Thyroid gland (tissue), 4 donors: ENCODE results near the gene TMEM258. TPM values are rescaled to one million over a fixed set of nuclear protein-coding genes. Genes with fewer than 3 reads are reported as not detected.

Source experiments
- DNase-seq, 2 donors: peaks; one replicate each; pipeline ENCODE4 v3.0.0-alpha.2; 2019
- H3K27ac ChIP-seq, 3 donors: fragments of 200-600 bp; sonication (generic); 1 replicate in 2 of 3; 2 replicates in 1 of 3; pipeline ENCODE4 v1.5.1; 2016 to 2019; ENCODE audit warnings: mild to moderate bottlenecking in 1 of 3, moderate library complexity in 1 of 3
- H3K27me3 ChIP-seq: fragments of 200-600 bp; sonication (generic); one replicate; pipeline ENCODE4 v1.5.1; 2019
- H3K36me3 ChIP-seq, 2 donors: fragments of 200-600 bp; sonication (generic); one replicate each; pipeline ENCODE4 v1.5.1; 2016 to 2019
- H3K4me1 ChIP-seq, 2 donors: fragments of 200-600 bp; sonication (generic); one replicate each; pipeline ENCODE4 v1.5.1; 2017 to 2019
- H3K4me3 ChIP-seq, 3 donors: fragments of 200-600 bp; sonication (generic); replicated peaks in 1 of 3; 1 replicate in 2 of 3; 2 replicates in 1 of 3; pipeline ENCODE4 v1.5.1; 2016; ENCODE audit warnings: mild to moderate bottlenecking in 1 of 3
- H3K9me3 ChIP-seq: fragments of 200-600 bp; sonication (generic); one replicate; pipeline ENCODE4 v1.5.1; 2017
- CTCF ChIP-seq, 6 experiments: fragments of 200-600 bp in 3 of 6; fragments of 450-650 bp in 3 of 6; sonication (generic) in 3 of 6; IDR thresholded peaks; one replicate each; pipeline ENCODE4 v1.5.1; 2016 to 2019; ENCODE audit warnings: antibody characterized with exemption in 6 of 6, mild to moderate bottlenecking in 2 of 6, inconsistent platforms in 1 of 6, moderate library complexity in 1 of 6
- POLR2A ChIP-seq, 2 donors: fragments of 450-650 bp; IDR thresholded peaks; one replicate each; pipeline ENCODE4 v1.6.1; 2017; ENCODE audit warnings: antibody characterized with exemption in 2 of 2, mild to moderate bottlenecking in 2 of 2, moderate library complexity in 1 of 2
- WGBS, 2 donors: methylation state at CpG; one replicate each; pipeline ENCODE4 v1.1.5; 2017; 5-methylcytosine and 5-hydroxymethylcytosine counted together
- intact Hi-C: fragments of 100-400 bp; cut with DNase I; formaldehyde crosslinking; loops from one replicate; pipeline ENCODE4 v1.15.1; 2023
- total RNA-seq, 4 donors: library from RNA; depleted of rRNA; stranded (reverse); fragments of >200 nt; gene quantifications; one replicate each; pipeline ENCODE4 v1.2.3, GENCODE V29; 2016

The TMEM258 gene
- total RNA-seq, 4 donors from 2014 or later = 28.0 to 57.9 (median 48.1) TPM

DNA sequence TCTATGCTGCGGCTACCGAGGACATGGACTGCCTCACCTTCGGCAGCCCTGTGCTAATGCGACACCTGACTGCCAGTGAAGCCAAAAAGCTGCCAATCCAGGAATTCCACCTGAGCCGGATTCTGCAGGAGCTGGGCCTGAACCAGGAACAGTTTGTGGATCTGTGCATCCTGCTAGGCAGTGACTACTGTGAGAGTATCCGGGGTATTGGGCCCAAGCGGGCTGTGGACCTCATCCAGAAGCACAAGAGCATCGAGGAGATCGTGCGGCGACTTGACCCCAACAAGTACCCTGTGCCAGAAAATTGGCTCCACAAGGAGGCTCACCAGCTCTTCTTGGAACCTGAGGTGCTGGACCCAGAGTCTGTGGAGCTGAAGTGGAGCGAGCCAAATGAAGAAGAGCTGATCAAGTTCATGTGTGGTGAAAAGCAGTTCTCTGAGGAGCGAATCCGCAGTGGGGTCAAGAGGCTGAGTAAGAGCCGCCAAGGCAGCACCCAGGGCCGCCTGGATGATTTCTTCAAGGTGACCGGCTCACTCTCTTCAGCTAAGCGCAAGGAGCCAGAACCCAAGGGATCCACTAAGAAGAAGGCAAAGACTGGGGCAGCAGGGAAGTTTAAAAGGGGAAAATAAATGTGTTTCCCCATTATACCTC, 3.6 kb upstream of the TMEM258 start:
- no peak overlapping the region for H3K27ac ChIP-seq
- no peaks in the 10 kb centered on the region for H3K36me3 ChIP-seq
- H3K4me1 ChIP-seq = peaks cover 6 to 21% of the 10 kb centered on the region in 2 donors
- 93 to 95% methylated on average over 15 to 17 of the region's 18 CpGs for WGBS, 2 donors
- no peak overlapping the region for H3K4me3 ChIP-seq
- no peak for DNase-seq
- intact Hi-C loops = loop anchor here (5.0 kb wide), 1 partner anchor 151 kb away; no protein-coding TSS in a partner anchor
- no peaks in the 10 kb centered on the region for H3K27me3 ChIP-seq
- TF ChIP-seq POLR2A (IDR thresholded peaks at IDR 0.05) (no peak), CTCF (IDR thresholded peaks at IDR 0.05) (no peak)
- H3K9me3 ChIP-seq = no peaks in the 10 kb centered on the region

DNA sequence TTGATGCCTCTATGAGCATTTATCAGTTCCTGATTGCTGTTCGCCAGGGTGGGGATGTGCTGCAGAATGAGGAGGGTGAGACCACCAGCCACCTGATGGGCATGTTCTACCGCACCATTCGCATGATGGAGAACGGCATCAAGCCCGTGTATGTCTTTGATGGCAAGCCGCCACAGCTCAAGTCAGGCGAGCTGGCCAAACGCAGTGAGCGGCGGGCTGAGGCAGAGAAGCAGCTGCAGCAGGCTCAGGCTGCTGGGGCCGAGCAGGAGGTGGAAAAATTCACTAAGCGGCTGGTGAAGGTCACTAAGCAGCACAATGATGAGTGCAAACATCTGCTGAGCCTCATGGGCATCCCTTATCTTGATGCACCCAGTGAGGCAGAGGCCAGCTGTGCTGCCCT, 3.1 kb upstream of the TMEM258 start:
- H3K4me1 ChIP-seq = peaks cover 6 to 22% of the 10 kb centered on the region in 2 donors
- H3K4me3 ChIP-seq = no peak overlapping the region
- intact Hi-C loops = loop anchor here (5.0 kb wide), 1 partner anchor 152 kb away; no protein-coding TSS in a partner anchor
- WGBS, 2 donors = 87 to 94% methylated on average over 9 to 12 of the region's 12 CpGs
- H3K27me3 ChIP-seq = no peaks in the 10 kb centered on the region
- no peaks in the 10 kb centered on the region for H3K36me3 ChIP-seq
- no peak for TF ChIP-seq POLR2A (IDR thresholded peaks at IDR 0.05)
- TF ChIP-seq CTCF (IDR thresholded peaks at IDR 0.05) = no peak
- DNase-seq = no peak
- no peaks in the 10 kb centered on the region for H3K9me3 ChIP-seq
- no peak overlapping the region for H3K27ac ChIP-seq

GRCh38 chr11:61794579-61794978, 2.2 kb upstream of the TMEM258 start:
- Histone ChIP-seq H3K9me3 (no peaks in the 10 kb centered on the region), H3K4me3 (no peak overlapping the region), H3K4me1 (peaks cover 6 to 22% of the 10 kb centered on the region in 2 donors), H3K27ac (no peak overlapping the region), H3K36me3 (peaks cover 4 to 7% of the 10 kb centered on the region in 2 donors), H3K27me3 (no peaks in the 10 kb centered on the region)
- no peak for TF ChIP-seq CTCF (IDR thresholded peaks at IDR 0.05)
- TF ChIP-seq POLR2A (IDR thresholded peaks at IDR 0.05) = no peak
- no peak for DNase-seq
- 86 to 90% methylated on average over 4 of the region's 4 CpGs for WGBS, 2 donors
- intact Hi-C loops = loop anchor here (5.0 kb wide), 1 partner anchor 313 kb away; no protein-coding TSS in a partner anchor

DNA sequence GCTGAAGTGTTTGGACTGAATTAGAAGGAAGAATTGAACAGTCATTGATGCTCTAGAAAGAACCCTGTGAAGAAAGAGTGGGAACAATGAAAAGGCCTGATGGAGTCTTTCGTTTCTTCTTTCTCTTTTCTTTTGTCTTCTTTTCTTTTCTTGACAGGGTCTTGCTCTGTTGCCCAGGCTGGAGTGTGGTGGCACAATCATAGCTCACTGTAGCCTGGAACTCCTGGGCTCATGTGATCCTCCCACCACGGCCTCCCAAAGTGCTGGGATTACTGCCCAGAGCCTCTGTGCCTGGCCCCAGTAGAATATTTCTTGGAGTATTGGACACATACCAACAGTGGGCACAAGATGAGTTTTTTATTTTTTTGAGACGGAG, 1.4 kb upstream of the TMEM258 start:
- Histone ChIP-seq H3K27ac (no peak overlapping the region), H3K4me1 (peaks cover 6 to 22% of the 10 kb centered on the region in 2 donors), H3K36me3 (peaks cover 12 to 15% of the 10 kb centered on the region in 2 donors), H3K27me3 (no peaks in the 10 kb centered on the region), H3K4me3 (no peak overlapping the region), H3K9me3 (no peaks in the 10 kb centered on the region)
- intact Hi-C loops = loop anchor here (5.0 kb wide), 1 partner anchor 313 kb away; no protein-coding TSS in a partner anchor
- 56 to 69% methylated on average over 3 of the region's 3 CpGs for WGBS, 2 donors
- TF ChIP-seq POLR2A (IDR thresholded peaks at IDR 0.05) (no peak), CTCF (IDR thresholded peaks at IDR 0.05) (no peak)
- no peak for DNase-seq

GRCh38 chr11:61793083-61793828, 857 bp upstream of the TMEM258 start:
- H3K27ac ChIP-seq = peak overlapping the region in 2 of 3 donors; percentile 96 to 98
- no peaks in the 10 kb centered on the region for H3K9me3 ChIP-seq
- 3 to 4% methylated on average over 25 to 26 of the region's 29 CpGs for WGBS, 2 donors
- TF ChIP-seq CTCF (IDR thresholded peaks at IDR 0.05) (no peak), POLR2A (IDR thresholded peaks at IDR 0.05) (no peak)
- peaks cover 17 to 20% of the 10 kb centered on the region in 2 donors for H3K36me3 ChIP-seq
- H3K4me3 ChIP-seq = peak overlapping the region; percentile 68 to 83 (median 75)
- intact Hi-C loops = loop anchor here (5.0 kb wide), 1 partner anchor 314 kb away; no protein-coding TSS in a partner anchor
- no peak for DNase-seq
- peaks cover 6 to 22% of the 10 kb centered on the region in 2 donors for H3K4me1 ChIP-seq
- H3K27me3 ChIP-seq = no peaks in the 10 kb centered on the region
